ENCODE results near the gene RAB26.

DNA sequence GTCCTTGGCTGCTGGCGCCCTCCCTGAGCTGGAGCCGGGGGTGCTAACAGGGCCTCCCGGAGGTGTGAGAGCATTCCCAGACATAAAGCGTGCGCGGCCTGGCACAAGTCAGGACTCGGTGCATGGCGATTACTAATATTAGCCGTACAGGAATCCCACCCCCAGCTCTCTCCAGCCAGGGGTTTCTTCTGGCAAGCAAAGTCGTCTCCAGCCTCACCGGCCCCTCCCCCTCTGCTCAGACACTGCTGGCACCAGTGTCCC, 43.0 kb downstream of the RAB26 start:
- no peak for TF ChIP-seq POLR2A (IDR thresholded peaks at IDR 0.05; ENCODE audit: low read length)
- TF ChIP-seq GATA1 (IDR thresholded peaks at IDR 0.05; ENCODE audit: low read depth, low read length), result no peak
